SJSA1 (cell line): ENCODE measurements around the gene WNT7A. TPM values are rescaled to one million over a fixed set of nuclear protein-coding genes. Genes with fewer than 3 reads are reported as not detected.
A peak's percentile ranks its signal among the peaks of the same experiment; 100 is the strongest.

Experiments
- DNase-seq, 2 experiments: peaks; one replicate each; pipeline ENCODE4 v3.0.0-alpha.2; 2015 to 2020; ENCODE audit warnings: low spot score in 2 of 2, low read depth in 1 of 2
- H3K27ac ChIP-seq: fragments of 250-450 bp; sonication (Bioruptor Pico); 2 replicates; pipeline ENCODE4 v1.5.1; 2020; ENCODE audit warnings: mild to moderate bottlenecking, moderate library complexity
- H3K27me3 ChIP-seq: fragments of 250-450 bp; sonication (Bioruptor Pico); replicated peaks from 2 replicates; pipeline ENCODE4 v1.5.1; 2020; ENCODE audit warnings: mild to moderate bottlenecking, moderate library complexity
- H3K36me3 ChIP-seq: fragments of 250-450 bp; sonication (Bioruptor Pico); 2 replicates; pipeline ENCODE4 v1.5.1; 2020; ENCODE audit warnings: mild to moderate bottlenecking
- H3K4me1 ChIP-seq: fragments of 250-450 bp; sonication (Bioruptor Pico); replicated peaks from 2 replicates; pipeline ENCODE4 v1.6.1; 2021; ENCODE audit warnings: mild to moderate bottlenecking
- H3K4me3 ChIP-seq: fragments of 250-450 bp; sonication (Bioruptor Pico); 2 replicates; pipeline ENCODE4 v1.5.1; 2020; ENCODE audit warnings: mild to moderate bottlenecking
- H3K9me3 ChIP-seq: fragments of 250-450 bp; sonication (Bioruptor Pico); replicated peaks from 2 replicates; pipeline ENCODE4 v1.5.1; 2020; ENCODE audit warnings: mild to moderate bottlenecking
- total RNA-seq: library from RNA; depleted of rRNA; stranded (reverse); fragments of >200 nt; shearing (Covaris generic); gene quantifications from 2 replicates; pipeline ENCODE4 v1.2.3, GENCODE V29; 2014

The WNT7A gene
- total RNA-seq, 1 experiment from 2014 or later: not detected

- no peaks in the 10 kb centered on the region for H3K36me3 ChIP-seq
- H3K4me1 ChIP-seq: no peaks in the 10 kb centered on the region
- DNase-seq: no peak
- peaks cover 16% of the 10 kb centered on the region for H3K27me3 ChIP-seq
- no peak overlapping the region for H3K27ac ChIP-seq
- no peak overlapping the region for H3K4me3 ChIP-seq
- no peaks in the 10 kb centered on the region for H3K9me3 ChIP-seq
Measured at GRCh38 chr3:13853256-13853977, 26.5 kb downstream of the WNT7A start.

DNA sequence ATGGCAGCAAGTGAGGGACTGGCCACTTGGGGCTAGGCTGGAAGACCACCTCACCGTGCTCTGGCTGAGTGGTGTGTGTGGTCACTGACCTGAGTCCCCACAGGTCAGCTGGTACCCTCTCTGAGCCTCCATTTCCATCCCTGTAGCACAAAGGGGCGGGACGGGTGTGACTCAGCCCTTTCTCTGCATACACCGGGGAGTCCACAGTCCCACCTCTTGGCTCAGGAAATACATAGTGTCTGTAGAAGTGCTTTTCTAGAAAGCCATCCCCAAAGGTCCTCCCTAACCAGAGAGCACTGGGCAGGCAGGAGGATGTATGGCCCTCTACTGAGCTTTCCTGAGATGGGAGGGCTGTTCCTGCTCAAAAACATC lies 27.2 kb downstream of the WNT7A start:
- Histone ChIP-seq H3K36me3 (no peaks in the 10 kb centered on the region), H3K27me3 (peaks cover 12% of the 10 kb centered on the region), H3K9me3 (no peaks in the 10 kb centered on the region), H3K4me3 (no peak overlapping the region), H3K4me1 (no peaks in the 10 kb centered on the region), H3K27ac (no peak overlapping the region)
- no peak for DNase-seq

- Histone ChIP-seq H3K4me1 (no peaks in the 10 kb centered on the region), H3K36me3 (no peaks in the 10 kb centered on the region), H3K9me3 (no peaks in the 10 kb centered on the region), H3K27me3 (peaks cover 11% of the 10 kb centered on the region), H3K4me3 (no peak overlapping the region), H3K27ac (no peak overlapping the region)
- no peak for DNase-seq
Measured at GRCh38 chr3:13851997-13852637, 27.8 kb downstream of the WNT7A start.

DNA sequence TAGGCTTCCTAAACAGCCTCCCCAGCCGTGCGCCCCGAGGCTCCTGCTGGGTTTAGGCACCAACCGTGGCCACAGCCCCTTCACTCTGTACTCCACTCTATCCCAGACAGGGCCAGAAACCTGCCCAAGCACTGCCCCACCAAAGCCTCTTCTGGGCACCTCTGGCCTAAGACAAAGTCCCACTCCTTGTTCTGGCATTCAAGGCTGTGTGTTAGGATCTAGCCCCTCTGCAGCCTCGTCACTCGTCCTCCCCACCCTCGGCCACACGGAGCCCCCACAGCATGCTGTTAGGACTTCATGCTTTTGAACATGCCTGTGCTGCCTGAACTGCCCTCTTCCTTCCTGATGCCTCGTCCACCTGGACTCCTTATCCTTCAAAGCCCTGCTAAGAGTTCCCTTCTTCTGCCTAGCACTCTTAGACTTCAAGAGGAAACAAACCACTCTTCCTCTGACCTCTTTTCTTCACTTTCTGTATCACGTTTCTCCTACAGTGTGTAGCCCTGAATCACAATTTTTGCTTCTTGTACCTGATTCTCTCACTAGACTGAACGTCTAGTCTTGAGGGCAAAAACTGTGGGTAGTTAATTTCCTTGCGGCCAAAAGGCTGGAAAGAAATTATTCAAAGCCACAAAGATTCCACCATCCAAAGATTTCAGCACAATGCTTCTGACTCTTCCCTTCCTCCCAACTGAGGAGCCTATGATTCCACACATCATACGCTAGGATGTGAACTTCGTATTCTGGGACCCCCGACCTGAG lies 28.6 kb downstream of the WNT7A start:
- Histone ChIP-seq H3K9me3 (no peaks in the 10 kb centered on the region), H3K27me3 (peaks cover 9% of the 10 kb centered on the region), H3K27ac (no peak overlapping the region), H3K36me3 (no peaks in the 10 kb centered on the region), H3K4me1 (no peaks in the 10 kb centered on the region), H3K4me3 (no peak overlapping the region)
- no peak for DNase-seq

DNA sequence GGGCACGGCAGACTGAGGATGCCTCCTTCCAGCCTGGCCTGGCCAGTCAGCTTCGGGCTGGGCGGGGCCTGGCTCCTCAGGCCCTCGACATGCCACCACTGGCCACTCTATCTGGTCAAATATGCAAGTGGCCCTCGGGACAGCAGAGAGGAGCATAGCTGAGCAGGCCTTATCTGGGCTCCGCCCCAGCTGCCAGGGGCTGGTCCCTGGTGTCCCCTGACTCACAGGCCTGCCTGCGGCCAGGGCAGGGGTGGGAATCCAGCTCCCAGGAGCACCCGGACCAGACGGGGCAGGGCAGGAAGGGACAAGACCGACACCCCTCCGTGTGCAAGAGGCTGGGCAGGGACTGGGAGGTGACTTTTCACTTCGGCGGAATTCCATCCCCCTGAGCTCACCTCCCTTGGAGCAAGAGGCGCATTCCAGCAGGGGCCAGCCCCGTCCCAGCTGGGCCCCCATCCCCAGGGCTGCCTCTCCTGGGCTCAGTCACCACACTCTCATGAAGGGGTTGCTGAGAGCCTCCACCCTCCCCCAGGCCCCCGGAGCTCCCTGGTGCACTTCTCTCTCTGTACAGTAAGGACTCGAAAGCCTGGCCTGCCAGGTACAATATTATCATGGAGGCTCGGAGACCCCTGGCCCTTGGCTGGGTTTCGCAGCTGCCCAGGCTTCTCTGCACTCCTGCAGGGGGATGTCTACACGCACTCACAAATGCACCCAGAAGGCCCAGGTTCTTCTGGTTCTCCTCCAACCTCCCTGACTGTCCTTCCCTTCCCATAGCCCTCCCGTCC lies 29.5 kb downstream of the WNT7A start:
- H3K27ac ChIP-seq: no peak overlapping the region
- H3K27me3 ChIP-seq: peaks cover 8% of the 10 kb centered on the region
- peak in 1 of 2 experiments; percentile 2 for DNase-seq
- H3K36me3 ChIP-seq: no peaks in the 10 kb centered on the region
- H3K4me1 ChIP-seq: no peaks in the 10 kb centered on the region
- H3K9me3 ChIP-seq: no peaks in the 10 kb centered on the region
- no peak overlapping the region for H3K4me3 ChIP-seq

DNA sequence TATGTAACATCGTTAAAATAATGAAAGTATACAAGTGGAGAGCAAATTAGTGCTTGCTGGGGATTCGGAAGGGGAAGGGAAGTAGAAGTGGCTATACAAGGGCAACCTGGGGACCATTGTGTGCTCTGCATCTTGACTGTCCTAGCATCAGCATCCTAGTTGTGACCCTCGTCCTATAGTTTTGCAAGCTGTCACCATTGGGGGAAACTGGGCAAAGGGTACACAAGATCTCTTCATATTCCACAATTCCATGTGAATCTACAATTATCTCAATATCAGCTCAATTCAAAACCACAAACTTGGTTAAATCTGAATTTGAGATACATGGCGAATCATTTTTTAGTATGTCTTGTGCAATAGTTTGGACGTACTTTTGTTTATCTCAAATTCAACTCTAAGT lies 30.9 kb downstream of the WNT7A start:
- Histone ChIP-seq H3K4me1 (no peaks in the 10 kb centered on the region), H3K9me3 (no peaks in the 10 kb centered on the region), H3K4me3 (no peak overlapping the region), H3K27ac (no peak overlapping the region), H3K36me3 (no peaks in the 10 kb centered on the region), H3K27me3 (peaks cover 8% of the 10 kb centered on the region)
- DNase-seq: no peak

- Histone ChIP-seq H3K4me1 (no peaks in the 10 kb centered on the region), H3K27ac (no peak overlapping the region), H3K9me3 (no peaks in the 10 kb centered on the region), H3K36me3 (no peaks in the 10 kb centered on the region), H3K27me3 (peaks cover 8% of the 10 kb centered on the region), H3K4me3 (no peak overlapping the region)
- no peak for DNase-seq
Measured at GRCh38 chr3:13846716-13847570, 32.9 kb downstream of the WNT7A start.

DNA sequence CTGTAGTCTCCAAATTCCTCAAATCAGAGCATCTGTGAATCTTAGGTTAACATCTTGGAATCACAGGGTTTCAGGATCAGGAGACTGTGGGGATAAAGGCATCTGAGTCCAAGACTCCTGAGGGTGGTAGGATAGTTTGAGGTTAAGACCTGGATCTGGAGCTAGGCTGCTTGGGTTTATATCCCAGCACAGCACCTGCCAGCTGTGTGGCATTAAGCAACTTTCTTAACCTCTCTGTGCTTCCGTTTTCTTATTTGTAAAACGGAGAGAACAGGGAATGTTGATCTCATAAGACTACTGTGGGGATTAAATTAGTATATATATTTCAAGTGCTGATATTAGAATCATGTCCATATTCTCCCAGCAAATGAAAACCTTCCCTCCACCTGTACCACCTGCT lies 33.6 kb downstream of the WNT7A start:
- H3K36me3 ChIP-seq: no peaks in the 10 kb centered on the region
- H3K27me3 ChIP-seq: peaks cover 4% of the 10 kb centered on the region
- no peak for DNase-seq

DNA sequence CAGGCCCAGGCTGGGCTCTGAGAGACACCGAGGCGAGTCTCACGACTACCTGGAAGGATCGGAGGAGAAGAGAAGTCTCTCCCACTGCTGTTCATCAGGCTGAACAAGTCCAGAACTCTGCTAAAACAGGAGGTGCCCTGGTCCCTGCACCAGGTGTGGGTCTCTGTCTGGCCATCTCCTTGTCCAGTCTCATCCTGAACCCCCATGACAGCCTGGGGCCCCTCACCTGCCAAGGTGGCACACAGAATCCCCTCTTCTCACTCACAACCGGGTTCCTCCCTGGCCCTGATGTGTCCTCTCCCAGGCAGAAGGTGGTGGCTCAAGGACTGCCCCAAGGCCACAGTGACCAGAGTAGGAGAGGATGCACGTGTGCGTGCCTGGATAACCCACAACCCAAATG lies 34.1 kb downstream of the WNT7A start:
- H3K4me1 ChIP-seq: no peaks in the 10 kb centered on the region
- H3K27me3 ChIP-seq: peaks cover under 1% of the 10 kb centered on the region; the same call in 1 of the 2 replicates
- H3K9me3 ChIP-seq: no peaks in the 10 kb centered on the region
- no peak overlapping the region for H3K27ac ChIP-seq
- no peak overlapping the region for H3K4me3 ChIP-seq
- no peaks in the 10 kb centered on the region for H3K36me3 ChIP-seq
- no peak for DNase-seq

More for the DNA sequence above, 33.6 kb downstream of the WNT7A start:
- no peaks in the 10 kb centered on the region for H3K4me1 ChIP-seq
- no peak overlapping the region for H3K27ac ChIP-seq
- H3K4me3 ChIP-seq: no peak overlapping the region
- no peaks in the 10 kb centered on the region for H3K9me3 ChIP-seq

- Histone ChIP-seq H3K4me3 (no peak overlapping the region), H3K27ac (no peak overlapping the region), H3K9me3 (no peaks in the 10 kb centered on the region), H3K36me3 (no peaks in the 10 kb centered on the region), H3K27me3 (no peaks in the 10 kb centered on the region; the same call in 1 of the 2 replicates), H3K4me1 (no peaks in the 10 kb centered on the region)
- no peak for DNase-seq
Measured at GRCh38 chr3:13844911-13845310, 35.0 kb downstream of the WNT7A start.

DNA sequence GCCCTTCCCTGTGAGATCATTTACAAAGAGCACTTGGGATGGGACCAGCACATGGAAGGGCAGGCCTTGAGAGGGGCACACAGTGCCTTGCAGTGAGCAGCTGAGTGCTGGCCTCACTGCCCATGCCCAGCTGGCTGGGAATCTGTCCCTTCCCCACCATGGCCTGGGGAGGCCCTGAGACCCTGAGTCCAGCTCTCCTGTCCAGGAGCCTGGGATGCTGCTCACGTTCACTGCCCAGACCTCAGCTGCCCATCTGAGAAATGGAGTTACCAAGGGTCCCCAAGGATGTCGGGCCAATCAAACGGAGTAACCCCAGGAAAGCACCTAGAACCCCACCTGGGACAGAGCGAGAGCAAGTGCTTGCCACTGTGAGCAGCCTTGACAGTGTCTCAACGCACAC lies 35.6 kb downstream of the WNT7A start:
- Histone ChIP-seq H3K4me1 (no peaks in the 10 kb centered on the region), H3K27ac (no peak overlapping the region), H3K27me3 (no peaks in the 10 kb centered on the region; the same call in 1 of the 2 replicates), H3K36me3 (no peaks in the 10 kb centered on the region), H3K4me3 (no peak overlapping the region), H3K9me3 (no peaks in the 10 kb centered on the region)
- DNase-seq: no peak

DNA sequence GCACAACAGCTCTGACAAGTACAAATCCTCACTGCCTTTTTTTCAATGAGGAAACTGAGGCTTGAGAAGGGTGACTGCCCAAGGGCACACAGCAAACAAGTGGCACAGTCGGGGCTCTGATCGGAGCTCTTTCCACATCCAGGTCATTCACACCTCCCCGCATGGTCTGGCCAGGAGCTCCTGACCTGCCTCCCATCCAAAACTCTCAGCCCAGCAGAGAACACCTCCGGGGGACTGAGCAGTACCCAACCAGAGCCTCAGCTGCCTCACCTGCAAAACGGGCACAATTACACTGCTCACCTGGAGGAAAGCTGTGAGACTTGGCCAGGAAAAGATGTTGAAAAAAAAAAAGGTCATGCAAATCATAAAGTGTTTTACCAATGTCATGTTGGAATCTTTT lies 36.5 kb downstream of the WNT7A start:
- Histone ChIP-seq H3K4me3 (no peak overlapping the region), H3K27me3 (peaks cover 3% of the 10 kb centered on the region; the same call in 1 of the 2 replicates), H3K36me3 (no peaks in the 10 kb centered on the region), H3K4me1 (no peaks in the 10 kb centered on the region), H3K9me3 (no peaks in the 10 kb centered on the region), H3K27ac (no peak overlapping the region)
- DNase-seq: no peak

GRCh38 chr3:13842226-13842625 lies 37.6 kb downstream of the WNT7A start:
- no peak for DNase-seq
- Histone ChIP-seq H3K4me3 (no peak overlapping the region), H3K9me3 (no peaks in the 10 kb centered on the region), H3K27me3 (peaks cover 3% of the 10 kb centered on the region; the same call in 1 of the 2 replicates), H3K27ac (no peak overlapping the region), H3K36me3 (no peaks in the 10 kb centered on the region), H3K4me1 (no peaks in the 10 kb centered on the region)
